Lower lobe of right lung (tissue), 2 donors: ENCODE measurements around the gene STX17. TPM values are rescaled to one million over a fixed set of nuclear protein-coding genes. Genes with fewer than 3 reads are reported as not detected.
A peak's percentile ranks its signal among the peaks of the same experiment; 100 is the strongest.
"Not testable (repeated sequence)": the region's sequence is repeated elsewhere in the genome, so short reads cannot be mapped to it uniquely, and the experiment has no call there.

ENCODE experiments used
- ATAC-seq, 2 donors: fragments of 200-7000 bp; cut with Tn5 transposase; one replicate each; pipeline ENCODE4 v1.9.1; 2020 to 2022; ENCODE audit warnings: mild to moderate bottlenecking in 2 of 2, moderate library complexity in 2 of 2
- DNase-seq: peaks from one replicate; pipeline ENCODE4 v3.0.0-alpha.2; 2020
- H3K27ac ChIP-seq: fragments of 200-600 bp; one replicate; pipeline ENCODE4 v1.8.0; 2022
- H3K27me3 ChIP-seq: fragments of 200-600 bp; one replicate; pipeline ENCODE4 v1.8.0; 2022; ENCODE audit warnings: low read depth
- H3K36me3 ChIP-seq: fragments of 200-600 bp; one replicate; pipeline ENCODE4 v1.8.0; 2022; ENCODE audit warnings: mild to moderate bottlenecking
- H3K4me1 ChIP-seq: fragments of 200-600 bp; one replicate; pipeline ENCODE4 v1.8.0; 2022
- H3K4me3 ChIP-seq: fragments of 200-600 bp; one replicate; pipeline ENCODE4 v1.8.0; 2022; ENCODE audit warnings: mild to moderate bottlenecking
- H3K9me3 ChIP-seq: fragments of 200-600 bp; one replicate; pipeline ENCODE4 v1.8.0; 2022
- CTCF ChIP-seq: fragments of 200-600 bp; IDR thresholded peaks from one replicate; pipeline ENCODE4 v1.8.0; 2022; ENCODE audit warnings: antibody characterized with exemption, mild to moderate bottlenecking
- intact Hi-C: fragments of 100-400 bp; cut with DNase I; formaldehyde crosslinking; loops from one replicate; pipeline ENCODE4 v1.11.0; 2022
- long read RNA-seq: library from polyadenylated mRNA; unstranded; transcript quantifications from one replicate; pipeline ENCODE4 v2.0.0, GENCODE V29; 2021
- total RNA-seq: library from RNA; stranded (reverse); fragmentation: NEBNext Ultra II Directional; extraction: Animal tissue kit (Norgen Biotek cat#: 25700); gene quantifications from one replicate; pipeline ENCODE4 v1.2.1, GENCODE V29; 2021
- donor health status: DM: no; HTN: yes; CAD: no; lungs with severe emphysema.

Gene STX17
- 37.8 TPM for total RNA-seq
- long read RNA-seq, transcript STX17-201 (8 exons, 2,713 nt), result major isoform, 19 of 35 reads
- long read RNA-seq, partial matches to known transcripts, result 0 of 35 reads
- long read RNA-seq, other reads (novel, unspliced or antisense), result 15 of 35 reads

- DNase-seq (peak; percentile 77), ATAC-seq (peak; percentile 97 to 98)
- Histone ChIP-seq H3K4me3 (peak within 1 kb of the TSS; percentile 88), H3K27ac (peak within 1 kb of the TSS; percentile 99), H3K9me3 (no peaks in the 10 kb centered on the region), H3K27me3 (no peaks in the 10 kb centered on the region), H3K4me1 (peaks cover 13% of the 10 kb centered on the region), H3K36me3 (no peaks in the 10 kb centered on the region)
- no peak for TF ChIP-seq CTCF
- intact Hi-C loops, result no loop called here
Measured at GRCh38 chr9:99906403-99907207, at the start of gene STX17. Gene STX17 (plus strand): TSS chr9:99906654. CDS start chr9:99915240, 8,586 bp downstream.

- H3K27me3 ChIP-seq, H3K4me3 ChIP-seq, H3K36me3 ChIP-seq, H3K4me1 ChIP-seq, ATAC-seq, H3K9me3 ChIP-seq, intact Hi-C loops, DNase-seq, H3K27ac ChIP-seq: not testable (repeated sequence)
Measured at GRCh38 chr9:99857576-99857975, 48.9 kb upstream of the STX17 start.

GRCh38 chr9:99858087-99858486 is 48.4 kb upstream of the STX17 start:
- H3K9me3 ChIP-seq, result no peaks in the 10 kb centered on the region
- no peaks in the 10 kb centered on the region for H3K36me3 ChIP-seq
- H3K27me3 ChIP-seq, result no peaks in the 10 kb centered on the region
- no peak for TF ChIP-seq CTCF
- ATAC-seq (no peak), DNase-seq (no peak)
- no peak overlapping the region for H3K27ac ChIP-seq
- H3K4me3 ChIP-seq, result no peak overlapping the region
- H3K4me1 ChIP-seq, result no peaks in the 10 kb centered on the region
- intact Hi-C loops, result no loop called here

GRCh38 chr9:99859243-99859980 is 47.0 kb upstream of the STX17 start:
- intact Hi-C loops, result no loop called here
- ATAC-seq, result no peak
- no peak overlapping the region for H3K27ac ChIP-seq
- no peaks in the 10 kb centered on the region for H3K9me3 ChIP-seq
- no peaks in the 10 kb centered on the region for H3K36me3 ChIP-seq
- no peak overlapping the region for H3K4me3 ChIP-seq
- H3K27me3 ChIP-seq, result no peaks in the 10 kb centered on the region
- no peak for TF ChIP-seq CTCF
- H3K4me1 ChIP-seq, result no peaks in the 10 kb centered on the region
- no peak for DNase-seq

GRCh38 chr9:99860266-99860665 is 46.2 kb upstream of the STX17 start:
- TF ChIP-seq CTCF, result no peak
- Histone ChIP-seq H3K27me3 (no peaks in the 10 kb centered on the region), H3K9me3 (no peaks in the 10 kb centered on the region), H3K4me1 (no peaks in the 10 kb centered on the region), H3K27ac (no peak overlapping the region), H3K4me3 (no peak overlapping the region), H3K36me3 (no peaks in the 10 kb centered on the region)
- ATAC-seq (no peak), DNase-seq (no peak)
- intact Hi-C loops, result no loop called here

GRCh38 chr9:99863955-99864354 is 42.5 kb upstream of the STX17 start:
- no peak for ATAC-seq
- no peaks in the 10 kb centered on the region for H3K27me3 ChIP-seq
- no peaks in the 10 kb centered on the region for H3K36me3 ChIP-seq
- no peak for DNase-seq
- H3K4me3 ChIP-seq, result no peak overlapping the region
- H3K27ac ChIP-seq, result no peak overlapping the region
- no peaks in the 10 kb centered on the region for H3K9me3 ChIP-seq
- TF ChIP-seq CTCF, result no peak
- no peaks in the 10 kb centered on the region for H3K4me1 ChIP-seq
- intact Hi-C loops, result no loop called here
